ENCODE measurements around the gene GZMA.

Gene GZMA

GRCh38 chr5:55113327-55113726 lies 10.9 kb downstream of the GZMA start:
- no peak for DNase-seq

- DNase-seq = no peak
These were observed 11.6 kb downstream of the GZMA start for GRCh38 chr5:55114061-55114460.

DNA sequence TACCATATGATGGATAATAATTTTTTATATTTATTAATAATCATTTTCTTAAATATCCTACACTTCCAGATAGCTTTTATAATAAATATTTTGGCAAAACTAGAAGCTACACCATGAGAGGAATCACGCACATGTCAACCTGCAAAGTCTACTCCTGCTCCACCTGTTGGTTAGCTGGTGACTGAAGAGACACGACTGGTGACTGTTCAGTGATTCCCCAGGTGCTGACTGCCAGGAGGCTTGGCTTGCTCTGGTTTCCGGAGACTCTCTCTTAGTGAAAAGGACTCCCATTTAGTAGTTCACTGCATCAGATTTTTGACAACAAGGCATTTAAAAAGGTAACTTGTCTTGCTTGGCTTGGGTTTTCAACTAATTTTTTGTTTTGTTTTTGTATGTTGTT lies 20.9 kb downstream of the GZMA start:
- no peak for DNase-seq

GRCh38 chr5:55134053-55134722 lies 31.7 kb downstream of the GZMA start:
- no peak for DNase-seq

DNA sequence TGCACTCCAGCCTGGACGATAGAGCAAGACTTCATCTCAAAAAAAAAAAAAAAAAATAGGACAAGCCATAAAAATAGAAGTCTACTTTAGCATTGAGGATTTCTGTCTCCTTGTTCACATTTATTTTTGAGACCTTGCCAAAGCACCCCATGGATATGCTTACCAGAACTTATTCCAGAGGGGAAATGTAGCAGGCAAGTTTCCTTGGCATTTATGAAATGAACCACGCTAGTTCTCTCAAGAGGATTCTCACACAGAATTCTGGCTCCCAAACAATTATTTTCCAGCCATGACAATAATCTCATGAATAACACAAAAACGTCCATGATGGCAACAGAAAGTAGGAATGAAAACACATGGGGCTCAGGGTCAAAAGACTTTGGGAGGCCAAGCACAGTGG lies 34.1 kb downstream of the GZMA start:
- DNase-seq = no peak

DNA sequence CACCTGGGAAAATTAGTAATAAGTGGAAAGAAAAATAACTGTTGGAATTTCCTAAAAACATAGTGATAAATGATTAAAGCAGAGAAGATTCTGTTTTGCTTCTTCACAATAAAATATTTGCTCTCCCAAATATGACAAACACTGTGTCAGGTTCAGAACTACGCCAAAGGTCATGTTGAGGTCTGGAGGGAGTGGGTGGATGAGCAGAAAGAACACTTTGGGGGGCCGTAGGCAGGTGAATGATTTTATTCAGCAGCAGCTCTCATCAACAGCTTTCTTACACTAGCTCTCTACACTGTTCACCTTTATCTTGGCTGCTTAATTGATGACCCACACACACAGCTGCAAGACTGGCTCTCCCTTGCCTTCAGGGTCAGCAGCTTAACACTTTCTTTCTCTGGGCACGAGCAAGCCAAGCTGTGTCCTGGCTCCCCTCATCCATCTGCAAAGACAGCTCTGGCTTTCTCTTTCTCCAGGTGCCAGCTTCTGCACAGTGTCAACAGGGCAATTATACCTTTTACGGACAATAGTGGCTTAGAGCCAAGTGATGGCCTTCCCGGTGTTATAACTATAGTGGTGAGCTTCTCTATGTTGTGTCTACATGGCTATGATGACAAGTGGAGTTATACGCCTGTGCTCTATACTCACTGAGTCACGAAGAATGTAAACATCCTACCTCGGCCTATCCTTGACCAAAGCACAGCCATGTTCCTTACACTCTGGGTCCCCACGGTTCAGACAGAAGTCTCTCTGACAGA lies 38.6 kb downstream of the GZMA start:
- no peak for DNase-seq

DNA sequence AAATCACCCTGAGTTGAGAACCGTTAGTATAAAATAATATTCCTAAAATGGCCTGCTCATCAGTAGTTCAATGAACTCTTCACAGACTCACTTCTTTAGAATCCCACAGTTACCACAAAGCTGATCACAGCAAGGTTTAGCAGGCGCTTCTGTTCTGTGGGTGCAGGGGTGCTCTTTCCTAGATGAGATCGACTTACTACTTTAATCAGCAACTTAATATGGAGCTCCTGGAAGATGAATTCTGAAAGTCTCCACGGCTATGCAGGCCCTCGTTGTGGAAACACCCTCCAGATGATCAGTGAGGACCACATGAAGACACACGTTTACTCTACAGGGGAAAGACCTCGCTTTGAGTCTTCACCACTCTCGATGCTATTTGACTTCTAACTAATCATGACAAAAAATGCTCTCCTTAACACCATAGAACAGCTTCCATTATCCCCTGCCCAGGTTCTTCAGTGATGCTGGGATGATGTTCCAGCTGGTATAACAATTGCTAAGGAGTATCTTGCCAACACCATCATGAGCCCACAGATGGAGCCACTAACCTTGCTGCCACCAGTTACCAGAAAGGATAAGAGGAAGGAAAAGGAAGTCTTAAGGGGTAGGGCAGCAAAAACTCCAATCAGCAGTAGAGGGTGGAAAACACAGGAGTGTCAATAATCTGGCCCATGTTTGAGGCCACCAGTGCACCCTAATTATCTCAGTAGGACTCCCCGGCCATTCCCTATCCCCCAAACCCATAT lies 39.7 kb downstream of the GZMA start:
- no peak for DNase-seq

DNA sequence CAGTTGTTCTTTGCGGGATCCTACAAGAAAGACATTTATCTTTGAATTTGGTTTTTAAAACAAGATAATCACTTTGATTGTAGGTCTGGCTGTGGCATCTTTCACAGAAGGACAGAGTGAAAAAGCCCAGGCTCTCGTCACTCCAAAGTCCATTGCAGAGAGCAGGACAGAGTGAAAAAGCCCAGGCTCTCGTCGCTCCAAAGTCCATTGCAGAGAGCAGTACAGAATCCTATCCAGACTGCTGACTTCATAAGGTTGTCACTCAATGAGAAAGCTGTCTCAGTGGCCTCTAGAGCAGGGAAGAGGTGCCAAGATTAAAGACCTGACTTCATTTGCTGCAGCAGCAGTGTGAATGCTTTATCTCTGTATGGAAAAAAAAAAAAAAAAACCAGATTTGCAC lies 41.2 kb downstream of the GZMA start:
- no peak for DNase-seq

GRCh38 chr5:55146080-55146479 lies 43.6 kb downstream of the GZMA start:
- no peak for DNase-seq

GRCh38 chr5:55146543-55147151 lies 44.2 kb downstream of the GZMA start:
- peak; percentile 78 to 83 for DNase-seq

GRCh38 chr5:55149308-55149795 lies 46.9 kb downstream of the GZMA start:
- DNase-seq = no peak

DNA sequence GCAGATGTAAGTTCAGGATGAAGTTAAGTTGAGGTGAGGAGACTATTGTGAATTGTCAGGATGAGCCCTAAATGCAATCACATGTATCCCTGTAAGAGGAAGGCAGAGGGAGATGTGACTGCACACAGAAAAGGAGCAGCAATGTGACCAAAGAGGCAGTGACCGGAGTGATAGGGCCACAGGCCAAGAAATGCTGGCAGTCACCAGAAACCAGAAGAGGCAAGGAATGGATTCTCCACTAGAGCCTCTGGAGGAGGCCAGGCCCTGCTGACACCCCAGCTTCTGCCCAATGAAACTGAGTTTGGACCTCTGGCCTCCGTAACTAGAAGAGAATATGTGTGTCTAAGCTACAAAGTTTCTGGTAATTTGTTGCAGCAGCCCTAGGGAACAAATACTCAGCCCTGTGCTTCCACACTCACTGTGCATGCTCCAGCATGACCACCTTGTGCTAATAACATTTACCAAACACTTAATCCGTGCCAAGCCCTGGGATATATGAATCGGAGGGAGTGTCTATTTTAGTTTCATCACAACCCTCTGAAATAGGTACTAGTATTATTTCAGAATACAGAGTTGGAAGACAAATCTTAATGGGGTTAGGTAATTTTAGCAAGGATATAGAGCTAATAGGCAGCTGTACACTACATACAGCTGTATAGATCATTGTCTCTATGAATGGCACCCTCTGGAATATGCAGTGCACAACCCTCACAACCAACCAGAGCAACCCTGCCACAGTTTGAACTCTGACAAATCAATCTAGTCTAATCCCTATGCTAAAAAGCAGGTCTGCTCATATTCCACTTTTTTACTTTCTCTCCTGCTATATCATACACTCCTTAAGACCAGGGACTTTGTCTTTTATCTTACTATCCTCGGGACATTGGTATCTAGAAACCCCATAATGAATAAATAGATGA lies 49.7 kb downstream of the GZMA start:
- DNase-seq = no peak

- DNase-seq = no peak
These were observed 52.4 kb downstream of the GZMA start for GRCh38 chr5:55154873-55155272.

Data from stimulated activated CD4-positive, alpha-beta T cell treated with anti-CD3 and anti-CD28 coated beads, Interleukin-2, amount 100 ng/mL, for 48 hours (primary cell).